Measurements from ENCODE around the gene AGRN. TPM values are rescaled to one million over a fixed set of nuclear protein-coding genes. Genes with fewer than 3 reads are reported as not detected.

AGRN gene
- total and polyA plus RNA-seq, 5 donors from 2014 or later, result 0.06 to 4.2 (median 0.29) TPM; not detected in 1

- no peak overlapping the region for H3K27ac ChIP-seq (ENCODE audit: insufficient read depth, low read length, poor library complexity, severe bottlenecking)
- H3K4me1 ChIP-seq (ENCODE audit: control insufficient read depth, insufficient read depth, low read length, poor library complexity, severe bottlenecking), result peaks cover 26% of the 10 kb centered on the region
- H3K27ac Mint-ChIP-seq, result peak overlapping the region in 1 of 3 donors; percentile 67
- peaks cover 0 to 4% (median 1%) of the 10 kb centered on the region in 7 donors for H3K9me3 Mint-ChIP-seq
- ATAC-seq (ENCODE audit: low read depth in 2 of 2) (no peak), DNase-seq (no peak)
- H3K9me3 ChIP-seq (ENCODE audit: control insufficient read depth in 2 of 2, low read length in 2 of 2), result no peaks in the 10 kb centered on the region
- H3K36me3 Mint-ChIP-seq, result no peaks in the 10 kb centered on the region
- no peaks in the 10 kb centered on the region for H3K36me3 ChIP-seq (ENCODE audit: control insufficient read depth, insufficient read depth, low read length)
- no peaks in the 10 kb centered on the region for H3K27me3 ChIP-seq (ENCODE audit: control insufficient read depth, insufficient read depth, low read length)
- H3K4me3 Mint-ChIP-seq, result peak overlapping the region in 3 of 4 donors; percentile 41 to 71 (median 54)
- H3K4me1 Mint-ChIP-seq, result peaks cover 0 to 25% (median 9%) of the 10 kb centered on the region in 4 donors
- peaks cover 42% of the 10 kb centered on the region for H3K27me3 Mint-ChIP-seq
- H3K4me3 ChIP-seq (ENCODE audit: low read depth, low read length), result no peak overlapping the region
These were observed 24.0 kb upstream of the AGRN start for GRCh38 chr1:995665-996633.

GRCh38 chr1:996851-997712 is 22.8 kb upstream of the AGRN start:
- H3K27ac Mint-ChIP-seq, result no peak overlapping the region
- no peak overlapping the region for H3K27ac ChIP-seq (ENCODE audit: insufficient read depth, low read length, poor library complexity, severe bottlenecking)

DNA sequence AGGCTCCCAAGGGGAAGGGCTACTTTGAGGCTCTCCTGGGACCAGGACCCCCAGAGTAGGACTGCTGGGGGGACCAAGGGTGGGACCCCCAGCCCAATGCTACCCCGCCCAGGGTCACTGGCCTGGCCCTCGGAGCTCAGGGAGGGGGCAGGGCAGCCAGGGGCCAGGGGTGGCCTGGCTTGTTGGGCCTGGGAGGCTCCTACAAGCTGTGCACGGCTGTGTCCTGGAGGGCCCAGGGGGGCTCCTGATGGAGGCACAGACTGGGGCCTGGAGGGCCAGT is 22.3 kb upstream of the AGRN start:
- Mint-ChIP-seq H3K27me3 (peaks cover 41% of the 10 kb centered on the region), H3K27ac (no peak overlapping the region), H3K4me1 (peaks cover 0 to 22% (median 5%) of the 10 kb centered on the region in 4 donors), H3K36me3 (no peaks in the 10 kb centered on the region), H3K9me3 (peaks cover 0 to 4% (median 0%) of the 10 kb centered on the region in 7 donors), H3K4me3 (no peak overlapping the region)
- Histone ChIP-seq H3K36me3 (ENCODE audit: control insufficient read depth, insufficient read depth, low read length) (no peaks in the 10 kb centered on the region), H3K27me3 (ENCODE audit: control insufficient read depth, insufficient read depth, low read length) (no peaks in the 10 kb centered on the region), H3K9me3 (ENCODE audit: control insufficient read depth in 2 of 2, low read length in 2 of 2) (no peaks in the 10 kb centered on the region), H3K4me1 (ENCODE audit: control insufficient read depth, insufficient read depth, low read length, poor library complexity, severe bottlenecking) (peaks cover 38% of the 10 kb centered on the region), H3K4me3 (ENCODE audit: low read depth, low read length) (no peak overlapping the region), H3K27ac (ENCODE audit: insufficient read depth, low read length, poor library complexity, severe bottlenecking) (no peak overlapping the region)
- DNase-seq (no peak), ATAC-seq (ENCODE audit: low read depth in 2 of 2) (no peak)

More at GRCh38 chr1:996851-997712, 22.8 kb upstream of the AGRN start:
- H3K9me3 Mint-ChIP-seq, result peaks cover 0 to 4% (median 0%) of the 10 kb centered on the region in 7 donors
- peak overlapping the region in 1 of 4 donors; percentile 80 for H3K4me3 Mint-ChIP-seq
- Histone ChIP-seq H3K9me3 (ENCODE audit: control insufficient read depth in 2 of 2, low read length in 2 of 2) (no peaks in the 10 kb centered on the region), H3K36me3 (ENCODE audit: control insufficient read depth, insufficient read depth, low read length) (no peaks in the 10 kb centered on the region), H3K4me1 (ENCODE audit: control insufficient read depth, insufficient read depth, low read length, poor library complexity, severe bottlenecking) (peaks cover 37% of the 10 kb centered on the region), H3K27me3 (ENCODE audit: control insufficient read depth, insufficient read depth, low read length) (no peaks in the 10 kb centered on the region), H3K4me3 (ENCODE audit: low read depth, low read length) (no peak overlapping the region)
- peaks cover 0 to 25% (median 7%) of the 10 kb centered on the region in 4 donors for H3K4me1 Mint-ChIP-seq
- DNase-seq (no peak), ATAC-seq (ENCODE audit: low read depth in 2 of 2) (no peak)
- H3K36me3 Mint-ChIP-seq, result no peaks in the 10 kb centered on the region
- H3K27me3 Mint-ChIP-seq, result peaks cover 37% of the 10 kb centered on the region

- no peak overlapping the region for H3K27ac Mint-ChIP-seq
- H3K27me3 Mint-ChIP-seq, result peaks cover 46% of the 10 kb centered on the region
- peaks cover 38% of the 10 kb centered on the region for H3K4me1 ChIP-seq (ENCODE audit: control insufficient read depth, insufficient read depth, low read length, poor library complexity, severe bottlenecking)
- H3K4me1 Mint-ChIP-seq, result peaks cover 0 to 21% (median 4%) of the 10 kb centered on the region in 4 donors
- ATAC-seq (ENCODE audit: low read depth in 2 of 2) (no peak), DNase-seq (no peak)
- H3K36me3 Mint-ChIP-seq, result no peaks in the 10 kb centered on the region
- H3K27ac ChIP-seq (ENCODE audit: insufficient read depth, low read length, poor library complexity, severe bottlenecking), result no peak overlapping the region
- H3K4me3 ChIP-seq (ENCODE audit: low read depth, low read length), result no peak overlapping the region
- no peaks in the 10 kb centered on the region for H3K27me3 ChIP-seq (ENCODE audit: control insufficient read depth, insufficient read depth, low read length)
- H3K9me3 ChIP-seq (ENCODE audit: control insufficient read depth in 2 of 2, low read length in 2 of 2), result no peaks in the 10 kb centered on the region
- H3K4me3 Mint-ChIP-seq, result peak overlapping the region in 1 of 4 donors; percentile 78
- no peaks in the 10 kb centered on the region for H3K36me3 ChIP-seq (ENCODE audit: control insufficient read depth, insufficient read depth, low read length)
- peaks cover 0 to 4% (median 0%) of the 10 kb centered on the region in 7 donors for H3K9me3 Mint-ChIP-seq
These were observed 21.8 kb upstream of the AGRN start for GRCh38 chr1:997993-998744.

DNA sequence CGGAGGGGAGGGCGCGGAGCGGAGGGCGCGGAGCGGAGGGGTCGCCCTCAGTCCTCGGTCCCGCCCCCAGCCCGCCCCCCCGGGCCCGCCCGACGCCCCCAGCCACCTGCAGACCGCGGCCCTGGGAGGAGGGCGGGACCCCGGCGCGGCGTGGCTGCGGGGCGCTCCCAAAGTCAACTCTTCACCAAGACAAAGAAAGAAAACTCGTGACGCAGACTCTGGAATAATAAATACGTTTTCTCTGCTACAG is 21.2 kb upstream of the AGRN start:
- ATAC-seq (ENCODE audit: low read depth in 2 of 2) (no peak), DNase-seq (no peak)
- H3K27ac Mint-ChIP-seq, result no peak overlapping the region
- peaks cover 50% of the 10 kb centered on the region for H3K27me3 Mint-ChIP-seq
- H3K4me1 Mint-ChIP-seq, result peaks cover 0 to 21% (median 4%) of the 10 kb centered on the region in 4 donors
- Histone ChIP-seq H3K9me3 (ENCODE audit: control insufficient read depth in 2 of 2, low read length in 2 of 2) (no peaks in the 10 kb centered on the region), H3K36me3 (ENCODE audit: control insufficient read depth, insufficient read depth, low read length) (no peaks in the 10 kb centered on the region), H3K4me1 (ENCODE audit: control insufficient read depth, insufficient read depth, low read length, poor library complexity, severe bottlenecking) (peaks cover 38% of the 10 kb centered on the region), H3K27me3 (ENCODE audit: control insufficient read depth, insufficient read depth, low read length) (no peaks in the 10 kb centered on the region), H3K27ac (ENCODE audit: insufficient read depth, low read length, poor library complexity, severe bottlenecking) (no peak overlapping the region), H3K4me3 (ENCODE audit: low read depth, low read length) (no peak overlapping the region)
- H3K4me3 Mint-ChIP-seq, result no peak overlapping the region
- H3K36me3 Mint-ChIP-seq, result no peaks in the 10 kb centered on the region
- peaks cover 0 to 4% (median 0%) of the 10 kb centered on the region in 7 donors for H3K9me3 Mint-ChIP-seq

- Mint-ChIP-seq H3K4me1 (peaks cover 0 to 21% (median 4%) of the 10 kb centered on the region in 4 donors), H3K36me3 (no peaks in the 10 kb centered on the region), H3K27me3 (peaks cover 50% of the 10 kb centered on the region), H3K4me3 (peak overlapping the region in 3 of 4 donors; percentile 56 to 86 (median 68)), H3K27ac (no peak overlapping the region), H3K9me3 (peaks cover 0 to 4% (median 0%) of the 10 kb centered on the region in 7 donors)
- Histone ChIP-seq H3K4me3 (ENCODE audit: low read depth, low read length) (no peak overlapping the region), H3K27ac (ENCODE audit: insufficient read depth, low read length, poor library complexity, severe bottlenecking) (no peak overlapping the region), H3K4me1 (ENCODE audit: control insufficient read depth, insufficient read depth, low read length, poor library complexity, severe bottlenecking) (peaks cover 38% of the 10 kb centered on the region), H3K9me3 (ENCODE audit: control insufficient read depth in 2 of 2, low read length in 2 of 2) (no peaks in the 10 kb centered on the region), H3K27me3 (ENCODE audit: control insufficient read depth, insufficient read depth, low read length) (no peaks in the 10 kb centered on the region), H3K36me3 (ENCODE audit: control insufficient read depth, insufficient read depth, low read length) (no peaks in the 10 kb centered on the region)
- no peak for DNase-seq
- peak in 1 of 2 donors; percentile 4 for ATAC-seq (ENCODE audit: low read depth in 2 of 2)
These were observed 20.8 kb upstream of the AGRN start for GRCh38 chr1:998995-999724.

All from CD4-positive, CD25-positive, alpha-beta regulatory T cell (primary cell).